WTC11 (cell line): ENCODE measurements around the gene ATP5ME. TPM values are rescaled to one million over a fixed set of nuclear protein-coding genes. Genes with fewer than 3 reads are reported as not detected.

Source experiments
- AR ChIP-seq: fragments of 250-450 bp; sonication (Bioruptor Pico); IDR thresholded peaks from 2 replicates; pipeline ENCODE4 v1.9.0; 2021; ENCODE audit warnings: mild to moderate bottlenecking
- CDX4 ChIP-seq: fragments of 250-450 bp; sonication (Bioruptor Pico); IDR thresholded peaks from 2 replicates; pipeline ENCODE4 v1.9.0; 2021; ENCODE audit warnings: moderate library complexity, mild to moderate bottlenecking, inconsistent platforms, borderline replicate concordance
- CREB1 ChIP-seq: sonication (generic); formaldehyde crosslinking; IDR thresholded peaks from 2 replicates; pipeline ENCODE4 v1.8.0; 2023; ENCODE audit warnings: mild to moderate bottlenecking, missing genetic modification reagents
- E2F5 ChIP-seq: sonication (generic); formaldehyde crosslinking; IDR thresholded peaks from 2 replicates; pipeline ENCODE4 v1.8.1; 2022; ENCODE audit warnings: mild to moderate bottlenecking, moderate library complexity, missing genetic modification reagents
- ELF4 ChIP-seq: sonication (generic); formaldehyde crosslinking; IDR thresholded peaks from 2 replicates; pipeline ENCODE4 v1.8.1; 2022; ENCODE audit warnings: low read depth, mild to moderate bottlenecking, moderate library complexity, missing genetic modification reagents
- EMX1 ChIP-seq: fragments of 250-450 bp; sonication (Bioruptor Pico); IDR thresholded peaks from 2 replicates; pipeline ENCODE4 v1.8.0; 2021; ENCODE audit warnings: mild to moderate bottlenecking
- ETV6 ChIP-seq: sonication (generic); formaldehyde crosslinking; IDR thresholded peaks from 2 replicates; pipeline ENCODE4 v1.8.1; 2022; ENCODE audit warnings: mild to moderate bottlenecking, missing genetic modification reagents
- FOXJ3 ChIP-seq: sonication (generic); formaldehyde crosslinking; IDR thresholded peaks from 2 replicates; pipeline ENCODE4 v1.9.0; 2021; ENCODE audit warnings: missing genetic modification reagents, mild to moderate bottlenecking, borderline replicate concordance
- GRHL2 ChIP-seq: fragments of 250-450 bp; sonication (Bioruptor Pico); IDR thresholded peaks from 2 replicates; pipeline ENCODE4 v1.8.0; 2022; ENCODE audit warnings: mild to moderate bottlenecking, moderate library complexity; ENCODE audit not compliant: insufficient replicate concordance, severe bottlenecking
- HMGXB4 ChIP-seq: sonication (generic); formaldehyde crosslinking; IDR thresholded peaks from 2 replicates; pipeline ENCODE4 v1.8.1; 2023; ENCODE audit warnings: mild to moderate bottlenecking, moderate library complexity, missing genetic modification reagents
- IRF1 ChIP-seq: sonication (generic); formaldehyde crosslinking; IDR thresholded peaks from 2 replicates; pipeline ENCODE4 v1.8.0; 2023; ENCODE audit warnings: missing genetic modification reagents
- JUN ChIP-seq: sonication (generic); formaldehyde crosslinking; IDR thresholded peaks from 2 replicates; pipeline ENCODE4 v1.8.0; 2023; ENCODE audit warnings: mild to moderate bottlenecking, missing genetic modification reagents
- KAT7 ChIP-seq: sonication (generic); formaldehyde crosslinking; IDR thresholded peaks from 2 replicates; pipeline ENCODE4 v1.8.1; 2023; ENCODE audit warnings: missing genetic modification reagents, mild to moderate bottlenecking, borderline replicate concordance
- MXD4 ChIP-seq: fragments of 250-450 bp; sonication (Bioruptor Pico); IDR thresholded peaks from 2 replicates; pipeline ENCODE4 v1.8.0; 2021; ENCODE audit warnings: mild to moderate bottlenecking, moderate library complexity, borderline replicate concordance
- NFYB ChIP-seq: sonication (generic); formaldehyde crosslinking; conservative IDR thresholded peaks from 2 replicates; pipeline ENCODE4 v1.8.0; 2022; ENCODE audit warnings: low read depth, missing genetic modification reagents
- STAT6 ChIP-seq: sonication (generic); formaldehyde crosslinking; conservative IDR thresholded peaks from 2 replicates; pipeline ENCODE4 v1.8.1; 2023; ENCODE audit warnings: mild to moderate bottlenecking, low read depth, missing genetic modification reagents, moderate library complexity
- USF1 ChIP-seq: sonication (generic); formaldehyde crosslinking; IDR thresholded peaks from 2 replicates; pipeline ENCODE4 v1.8.0; 2022; ENCODE audit warnings: mild to moderate bottlenecking, missing genetic modification reagents
- ZBTB43 ChIP-seq: sonication (generic); formaldehyde crosslinking; IDR thresholded peaks from 2 replicates; pipeline ENCODE4 v1.8.1; 2023; ENCODE audit warnings: mild to moderate bottlenecking, missing genetic modification reagents
- ZNF138 ChIP-seq: sonication (generic); formaldehyde crosslinking; conservative IDR thresholded peaks from 2 replicates; pipeline ENCODE4 v1.8.1; 2022; ENCODE audit warnings: mild to moderate bottlenecking, moderate library complexity, missing genetic modification reagents
- ZNF317 ChIP-seq: sonication (generic); formaldehyde crosslinking; IDR thresholded peaks from 2 replicates; pipeline ENCODE4 v1.8.1; 2023; ENCODE audit warnings: low read depth, mild to moderate bottlenecking, moderate library complexity, missing genetic modification reagents, borderline replicate concordance
- ZNF512 ChIP-seq: sonication (generic); formaldehyde crosslinking; IDR thresholded peaks from 2 replicates; pipeline ENCODE4 v1.8.1; 2022; ENCODE audit warnings: missing genetic modification reagents, borderline replicate concordance
- ZSCAN18 ChIP-seq: fragments of 250-450 bp; sonication (Bioruptor Pico); IDR thresholded peaks from 2 replicates; pipeline ENCODE4 v2.1.2; 2022; ENCODE audit warnings: mild to moderate bottlenecking, moderate library complexity
- total RNA-seq: library from RNA; stranded (reverse); gene quantifications from 3 replicates; pipeline ENCODE4 v1.2.3, GENCODE V29; 2021

ATP5ME gene
- total RNA-seq, 1 experiment from 2014 or later, result 468 TPM

GRCh38 chr4:674172-675035, at the start of gene ATP5ME, which contains the start of gene MYL5 (continued):
- no peak for TF ChIP-seq STAT6 (CRISPR knock-in tag)
- no peak for TF ChIP-seq ZBTB43 (CRISPR knock-in tag)
- TF ChIP-seq ZSCAN18 (CRISPR knock-in tag), result no peak
- TF ChIP-seq GRHL2, result no peak
- TF ChIP-seq JUN (CRISPR knock-in tag), result peak; percentile 61; the same call in 1 of the 2 replicates
- TF ChIP-seq MXD4 (CRISPR knock-in tag), result no peak
- TF ChIP-seq NFYB, result no peak
- peak; percentile 91 for TF ChIP-seq USF1
- TF ChIP-seq EMX1 (CRISPR knock-in tag), result no peak
- no peak for TF ChIP-seq FOXJ3
- peak; percentile 60; the same call in 1 of the 2 replicates for TF ChIP-seq E2F5 (CRISPR knock-in tag)
- peak; percentile 63 for TF ChIP-seq ETV6 (CRISPR knock-in tag)
- TF ChIP-seq ZNF317, result no peak
- no peak for TF ChIP-seq ZNF512 (CRISPR knock-in tag)
- no peak for TF ChIP-seq AR (CRISPR knock-in tag)
- 0 out of 2 replicates have a peak, but pooled peaks have one; percentile 13 for TF ChIP-seq KAT7
- no peak; the same call in 1 of the 2 replicates for TF ChIP-seq CREB1
- TF ChIP-seq IRF1 (CRISPR knock-in tag), result no peak
- no peak for TF ChIP-seq CDX4
- peak; percentile 88 for TF ChIP-seq HMGXB4 (CRISPR knock-in tag)
- 0 out of 2 replicates have a peak, but pooled peaks have one; percentile 50 for TF ChIP-seq ELF4
- TF ChIP-seq ZNF138 (CRISPR knock-in tag), result no peak
